Peyer's patch (tissue), 4 donors: ENCODE results near the gene UQCRQ. TPM values are rescaled to one million over a fixed set of nuclear protein-coding genes. Genes with fewer than 3 reads are reported as not detected.

ENCODE experiments used
- DNase-seq, 3 donors: peaks; one replicate each; pipeline ENCODE4 v3.0.0-alpha.2; 2017 to 2019
- H3K27ac ChIP-seq, 4 donors: fragments of 200-600 bp; sonication (generic); one replicate each; pipeline ENCODE4 v1.5.1; 2016 to 2019
- H3K27me3 ChIP-seq, 2 donors: fragments of 200-600 bp; sonication (generic); one replicate each; pipeline ENCODE4 v1.5.1; 2019
- H3K36me3 ChIP-seq, 3 donors: fragments of 200-600 bp; sonication (generic); one replicate each; pipeline ENCODE4 v1.5.1; 2016 to 2019
- H3K4me1 ChIP-seq, 4 donors: fragments of 200-600 bp; sonication (generic); one replicate each; pipeline ENCODE4 v1.5.1; 2016 to 2019
- H3K4me3 ChIP-seq, 4 donors: fragments of 200-600 bp; sonication (generic); 1 replicate in 3 of 4; 2 replicates in 1 of 4; pipeline ENCODE4 v1.5.1; 2016 to 2019; ENCODE audit warnings: mild to moderate bottlenecking in 1 of 4
- H3K9me3 ChIP-seq, 4 donors: fragments of 200-600 bp; sonication (generic); one replicate each; pipeline ENCODE4 v1.5.1; 2016 to 2019; ENCODE audit warnings: mild to moderate bottlenecking in 1 of 4
- POLR2A ChIP-seq, 2 donors: fragments of 450-650 bp; IDR thresholded peaks; one replicate each; pipeline ENCODE4 v1.5.1; 2017; ENCODE audit warnings: antibody characterized with exemption in 2 of 2, mild to moderate bottlenecking in 2 of 2, moderate library complexity in 2 of 2
- total RNA-seq, 4 donors: library from RNA; depleted of rRNA; stranded (reverse); fragments of >200 nt; gene quantifications; one replicate each; pipeline ENCODE4 v1.1.0, GENCODE V29; 2016
- TF ChIP-seq, protein P1 (sequence below), 6 experiments: fragments of 450-650 bp in 4 of 6; fragments of 200-600 bp in 2 of 6; sonication (generic) in 1 of 6; IDR thresholded peaks; one replicate each; pipeline ENCODE4 v1.5.1; 2017 to 2019; ENCODE audit warnings: antibody characterized with exemption in 6 of 6, mild to moderate bottlenecking in 3 of 6, moderate library complexity in 1 of 6

UQCRQ gene
- total RNA-seq, 4 donors from 2014 or later: 71.8 to 366 (median 196) TPM

GRCh38 chr5:132890817-132891216 is 24.4 kb downstream of the UQCRQ start:
- TF ChIP-seq POLR2A (IDR thresholded peaks at IDR 0.05): no peak
- Histone ChIP-seq H3K27ac (no peak overlapping the region), H3K4me3 (no peak overlapping the region), H3K9me3 (no peaks in the 10 kb centered on the region), H3K4me1 (no peaks in the 10 kb centered on the region), H3K27me3 (no peaks in the 10 kb centered on the region), H3K36me3 (peaks cover 0 to 93% (median 0%) of the 10 kb centered on the region in 3 donors)
- no peak for DNase-seq

GRCh38 chr5:132895719-132896305 is 29.4 kb downstream of the UQCRQ start:
- H3K4me1 ChIP-seq: no peaks in the 10 kb centered on the region
- DNase-seq: no peak
- no peak overlapping the region for H3K4me3 ChIP-seq
- no peaks in the 10 kb centered on the region for H3K27me3 ChIP-seq
- no peaks in the 10 kb centered on the region for H3K9me3 ChIP-seq
- TF ChIP-seq, protein P1, sequence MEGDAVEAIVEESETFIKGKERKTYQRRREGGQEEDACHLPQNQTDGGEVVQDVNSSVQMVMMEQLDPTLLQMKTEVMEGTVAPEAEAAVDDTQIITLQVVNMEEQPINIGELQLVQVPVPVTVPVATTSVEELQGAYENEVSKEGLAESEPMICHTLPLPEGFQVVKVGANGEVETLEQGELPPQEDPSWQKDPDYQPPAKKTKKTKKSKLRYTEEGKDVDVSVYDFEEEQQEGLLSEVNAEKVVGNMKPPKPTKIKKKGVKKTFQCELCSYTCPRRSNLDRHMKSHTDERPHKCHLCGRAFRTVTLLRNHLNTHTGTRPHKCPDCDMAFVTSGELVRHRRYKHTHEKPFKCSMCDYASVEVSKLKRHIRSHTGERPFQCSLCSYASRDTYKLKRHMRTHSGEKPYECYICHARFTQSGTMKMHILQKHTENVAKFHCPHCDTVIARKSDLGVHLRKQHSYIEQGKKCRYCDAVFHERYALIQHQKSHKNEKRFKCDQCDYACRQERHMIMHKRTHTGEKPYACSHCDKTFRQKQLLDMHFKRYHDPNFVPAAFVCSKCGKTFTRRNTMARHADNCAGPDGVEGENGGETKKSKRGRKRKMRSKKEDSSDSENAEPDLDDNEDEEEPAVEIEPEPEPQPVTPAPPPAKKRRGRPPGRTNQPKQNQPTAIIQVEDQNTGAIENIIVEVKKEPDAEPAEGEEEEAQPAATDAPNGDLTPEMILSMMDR (IDR thresholded peaks at IDR 0.05): no peak
- no peak for TF ChIP-seq POLR2A (IDR thresholded peaks at IDR 0.05)
- H3K27ac ChIP-seq: no peak overlapping the region
- H3K36me3 ChIP-seq: peaks cover 0 to 81% (median 0%) of the 10 kb centered on the region in 3 donors

- DNase-seq: no peak
- Histone ChIP-seq H3K9me3 (no peaks in the 10 kb centered on the region), H3K4me1 (no peaks in the 10 kb centered on the region), H3K27me3 (no peaks in the 10 kb centered on the region), H3K4me3 (no peak overlapping the region), H3K36me3 (peaks cover 0 to 81% (median 0%) of the 10 kb centered on the region in 3 donors), H3K27ac (no peak overlapping the region)
- no peak for TF ChIP-seq POLR2A (IDR thresholded peaks at IDR 0.05)
- TF ChIP-seq, protein P1 (IDR thresholded peaks at IDR 0.05): no peak
Measured at GRCh38 chr5:132896685-132897084, 30.2 kb downstream of the UQCRQ start.

- Histone ChIP-seq H3K9me3 (no peaks in the 10 kb centered on the region), H3K4me1 (no peaks in the 10 kb centered on the region), H3K27ac (no peak overlapping the region), H3K4me3 (no peak overlapping the region), H3K27me3 (no peaks in the 10 kb centered on the region), H3K36me3 (peaks cover 0 to 74% (median 0%) of the 10 kb centered on the region in 3 donors)
- no peak for DNase-seq
- no peak for TF ChIP-seq POLR2A (IDR thresholded peaks at IDR 0.05)
- TF ChIP-seq, protein P1 (IDR thresholded peaks at IDR 0.05): no peak
Measured at GRCh38 chr5:132898094-132898493, 31.7 kb downstream of the UQCRQ start.

DNA sequence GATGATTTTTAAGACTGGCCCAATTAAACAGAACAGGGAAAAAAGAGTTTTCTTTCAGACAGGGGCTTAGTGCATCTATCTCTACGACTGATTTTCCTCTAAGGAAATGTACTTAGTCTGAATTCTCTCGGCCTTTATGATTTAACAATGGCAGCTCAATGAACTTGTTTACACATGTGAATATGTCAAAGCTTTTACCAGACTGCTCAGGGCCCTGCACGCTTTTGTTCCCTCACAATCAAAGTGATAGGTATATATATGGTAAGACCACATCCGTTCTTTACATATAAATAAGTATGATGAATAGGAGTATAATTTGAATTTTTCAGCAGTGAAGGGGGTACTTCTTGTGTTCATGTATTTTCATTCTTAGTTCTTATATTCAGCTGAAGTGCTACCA is 34.6 kb downstream of the UQCRQ start:
- no peak for DNase-seq
- TF ChIP-seq, protein P1 (IDR thresholded peaks at IDR 0.05): no peak
- TF ChIP-seq POLR2A (IDR thresholded peaks at IDR 0.05): no peak
- Histone ChIP-seq H3K9me3 (no peaks in the 10 kb centered on the region), H3K4me3 (no peak overlapping the region), H3K27ac (no peak overlapping the region), H3K36me3 (peaks cover 0 to 44% (median 0%) of the 10 kb centered on the region in 3 donors), H3K4me1 (no peaks in the 10 kb centered on the region), H3K27me3 (no peaks in the 10 kb centered on the region)

GRCh38 chr5:132901730-132902129 is 35.3 kb downstream of the UQCRQ start:
- no peaks in the 10 kb centered on the region for H3K9me3 ChIP-seq
- no peak overlapping the region for H3K4me3 ChIP-seq
- no peaks in the 10 kb centered on the region for H3K27me3 ChIP-seq
- TF ChIP-seq, protein P1 (IDR thresholded peaks at IDR 0.05): no peak
- no peak for TF ChIP-seq POLR2A (IDR thresholded peaks at IDR 0.05)
- H3K36me3 ChIP-seq: peaks cover 0 to 38% (median 0%) of the 10 kb centered on the region in 3 donors
- no peak overlapping the region for H3K27ac ChIP-seq
- no peaks in the 10 kb centered on the region for H3K4me1 ChIP-seq
- no peak for DNase-seq
